ENCODE results near the gene NR1D1.

The NR1D1 gene

GRCh38 chr17:40061609-40062038, 38.8 kb downstream of the NR1D1 start:
- CTCF ChIA-PET: interaction anchor here (0.5 to 2.1 kb wide), 7 partner anchors 8 to 333 kb away, joined by 3 to 19 read pairs (median 4); no protein-coding TSS in a partner anchor
- TF ChIP-seq CTCF (conservative IDR thresholded peaks at IDR 0.05; ENCODE audit: low read depth): no peak
- H3K27ac ChIP-seq: peak overlapping the region; percentile 5; the same call in 1 of the 2 replicates
- POLR2A ChIA-PET (ENCODE audit: low non-redundant PET): no interaction called here
- DNase-seq (ENCODE audit: low spot score): no peak

- ChIA-PET CTCF (interaction anchor here (0.6 to 1.5 kb wide), 4 partner anchors 10 to 601 kb away, joined by 3 to 8 read pairs (median 4); no protein-coding TSS in a partner anchor), POLR2A (ENCODE audit: low non-redundant PET) (interaction anchor here (1.0 kb wide), 1 partner anchor 51 kb away, joined by 3 read pairs; no protein-coding TSS in a partner anchor)
- H3K27ac ChIP-seq: peak overlapping the region; percentile 5; the same call in 1 of the 2 replicates
- DNase-seq (ENCODE audit: low spot score): no peak
- no peak for TF ChIP-seq CTCF (conservative IDR thresholded peaks at IDR 0.05; ENCODE audit: low read depth)
Measured at GRCh38 chr17:40060887-40061608, 39.3 kb downstream of the NR1D1 start.

- 0 out of 2 replicates have a peak overlapping the region, but pooled peaks have one; percentile 5 for H3K27ac ChIP-seq
- CTCF ChIA-PET: interaction anchor here (0.5 to 1.5 kb wide), 5 partner anchors 16 to 186 kb away, joined by 3 to 4 read pairs (median 3); no protein-coding TSS in a partner anchor
- DNase-seq (ENCODE audit: low spot score): no peak
- POLR2A ChIA-PET (ENCODE audit: low non-redundant PET): no interaction called here
- TF ChIP-seq CTCF (conservative IDR thresholded peaks at IDR 0.05; ENCODE audit: low read depth): no peak
Measured at GRCh38 chr17:40059729-40060475, 40.5 kb downstream of the NR1D1 start.

GRCh38 chr17:40058865-40059264, 41.5 kb downstream of the NR1D1 start:
- POLR2A ChIA-PET (ENCODE audit: low non-redundant PET): no interaction called here
- no peak for DNase-seq (ENCODE audit: low spot score)
- peak overlapping the region; percentile 45; the same call in 1 of the 2 replicates for H3K27ac ChIP-seq
- CTCF ChIA-PET: no interaction called here
- no peak for TF ChIP-seq CTCF (conservative IDR thresholded peaks at IDR 0.05; ENCODE audit: low read depth)

GRCh38 chr17:40058186-40058784, 42.1 kb downstream of the NR1D1 start:
- ChIA-PET POLR2A (ENCODE audit: low non-redundant PET) (no interaction called here), CTCF (no interaction called here)
- DNase-seq (ENCODE audit: low spot score): no peak
- no peak for TF ChIP-seq CTCF (conservative IDR thresholded peaks at IDR 0.05; ENCODE audit: low read depth)
- H3K27ac ChIP-seq: peak overlapping the region; percentile 45

- CTCF ChIA-PET: no interaction called here
- POLR2A ChIA-PET (ENCODE audit: low non-redundant PET): no interaction called here
- TF ChIP-seq CTCF (conservative IDR thresholded peaks at IDR 0.05; ENCODE audit: low read depth): no peak
- no peak for DNase-seq (ENCODE audit: low spot score)
- H3K27ac ChIP-seq: peak overlapping the region; percentile 14; the same call in 1 of the 2 replicates
Measured at GRCh38 chr17:40056379-40057015, 43.9 kb downstream of the NR1D1 start.

Measured in RWPE1 (cell line).